Endothelial cell of umbilical vein (primary cell): ENCODE results near the gene TGFBI. TPM values are rescaled to one million over a fixed set of nuclear protein-coding genes. Genes with fewer than 3 reads are reported as not detected.

Experiments used
- BruUV-seq: library from RNA; stranded (reverse); fragments of 400-500 nt; replicated peaks from 2 replicates; lab custom pipeline; 2021; lab: Mats Ljungman, UMichigan
- CTCF ChIA-PET: fragments of 300-600, 350-600 bp; sonication (Branson Sonifier 250); formaldehyde crosslinking; loops from one replicate; lab custom pipeline; 2021; ENCODE audit warnings: antibody characterized with exemption, inconsistent platforms; lab: Charles Lee
- POLR2A ChIA-PET: fragments of 300-600, 350-600 bp; sonication (Branson Sonifier 250); formaldehyde crosslinking; loops from one replicate; lab custom pipeline; 2021; ENCODE audit warnings: antibody characterized with exemption, inconsistent platforms; lab: Charles Lee
- DNase-seq: peaks from one replicate; pipeline ENCODE4 v3.0.0-alpha.2; 2011; ENCODE audit warnings: low read depth, low spot score
- FAIRE-seq: peaks from 2 replicates; lab custom pipeline; 2011; peaks lifted over from hg19 to GRCh38; lab: Jason Lieb, UNC
- H2AFZ ChIP-seq: 2 replicates; pipeline ENCODE4 v1.6.0; 2012; ENCODE audit warnings: low read depth, low read length, control low read depth, inconsistent platforms
- H3K27ac ChIP-seq: 2 replicates; pipeline ENCODE4 v1.5.1; 2011; ENCODE audit warnings: low read depth, mild to moderate bottlenecking, control low read depth, low read length, moderate library complexity; ENCODE audit not compliant: insufficient read depth
- H3K27me3 ChIP-seq, 2 experiments: 2 replicates each; pipeline versions ENCODE4 v1.6.0 to v1.6.1; 2011; ENCODE audit warnings: low read length in 2 of 2, mixed read lengths in 1 of 2; ENCODE audit not compliant: control insufficient read depth in 2 of 2, insufficient read depth in 2 of 2
- H3K36me3 ChIP-seq, 2 experiments: 2 replicates in 1 of 2; 3 replicates in 1 of 2; pipeline ENCODE4 v1.5.1; 2011; ENCODE audit warnings: low read length in 2 of 2, mild to moderate bottlenecking in 1 of 2, moderate library complexity in 1 of 2; ENCODE audit not compliant: control insufficient read depth in 2 of 2, insufficient read depth in 2 of 2; ENCODE audit errors: extremely low read depth in 1 of 2
- H3K4me1 ChIP-seq: 3 replicates; pipeline ENCODE4 v1.5.1; 2011; ENCODE audit warnings: mild to moderate bottlenecking, low read length; ENCODE audit not compliant: control insufficient read depth, insufficient read depth; ENCODE audit errors: extremely low read depth
- H3K4me2 ChIP-seq: 2 replicates; pipeline ENCODE4 v1.6.1; 2011; ENCODE audit warnings: low read length, control low read depth, mixed read lengths; ENCODE audit not compliant: insufficient read depth
- H3K4me3 ChIP-seq, 3 experiments: fragments of 200-600 bp in 1 of 3; sonication (generic), shearing (Covaris generic) in 1 of 3; replicated peaks in 1 of 3; 2 replicates each; pipeline ENCODE4 v1.5.1; 2011 to 2016; ENCODE audit warnings: control low read depth in 3 of 3, low read length in 3 of 3, mild to moderate bottlenecking in 2 of 3, inconsistent platforms in 1 of 3, low read depth in 1 of 3, moderate library complexity in 1 of 3; ENCODE audit not compliant: insufficient read depth in 1 of 3
- H3K79me2 ChIP-seq: 2 replicates; pipeline ENCODE4 v1.6.0; 2012; ENCODE audit warnings: low read length, inconsistent platforms; ENCODE audit not compliant: control insufficient read depth, insufficient read depth
- H3K9ac ChIP-seq: replicated peaks from 2 replicates; pipeline ENCODE3; 2011; ENCODE audit warnings: low read length, control low read depth; ENCODE audit not compliant: insufficient read depth; ENCODE audit errors: extremely low read depth
- H3K9me1 ChIP-seq: replicated peaks from 3 replicates; pipeline ENCODE4 v1.6.0; 2011; ENCODE audit warnings: mild to moderate bottlenecking, low read length; ENCODE audit not compliant: control insufficient read depth, insufficient read depth; ENCODE audit errors: extremely low read depth
- H3K9me3 ChIP-seq: replicated peaks from 2 replicates; pipeline ENCODE4 v1.5.1; 2012; ENCODE audit warnings: low read length, inconsistent platforms; ENCODE audit not compliant: control insufficient read depth, insufficient read depth
- H4K20me1 ChIP-seq: replicated peaks from 2 replicates; pipeline ENCODE3; 2011; ENCODE audit warnings: mild to moderate bottlenecking, low read length; ENCODE audit not compliant: control insufficient read depth, insufficient read depth; ENCODE audit errors: extremely low read depth
- CTCF ChIP-seq, 2 donors: IDR thresholded peaks; 1 replicate in 1 of 2; 2 replicates in 1 of 2; pipeline ENCODE4 v1.5.1; 2011; ENCODE audit warnings: low read length in 2 of 2, mild to moderate bottlenecking in 2 of 2, moderate library complexity in 2 of 2, control low read depth in 1 of 2, inconsistent platforms in 1 of 2, low read depth in 1 of 2; ENCODE audit not compliant: insufficient read depth in 1 of 2; ENCODE audit errors: extremely low read depth in 1 of 2
- FOS ChIP-seq: IDR thresholded peaks from 2 replicates; pipeline ENCODE4 v1.6.1; 2011; ENCODE audit warnings: mild to moderate bottlenecking, low read length, moderate library complexity, borderline replicate concordance; ENCODE audit not compliant: insufficient read depth
- GATA2 ChIP-seq: IDR thresholded peaks from 2 replicates; pipeline ENCODE4 v1.7.0; 2011; ENCODE audit warnings: low read depth, mild to moderate bottlenecking, moderate library complexity, mixed read lengths, low read length; ENCODE audit not compliant: insufficient read length, insufficient read depth
- JUN ChIP-seq: IDR thresholded peaks from 2 replicates; pipeline ENCODE4 v1.6.1; 2011; ENCODE audit warnings: borderline replicate concordance, low read depth; ENCODE audit not compliant: insufficient read length, insufficient read depth
- MAX ChIP-seq: IDR thresholded peaks from 2 replicates; pipeline ENCODE4 v1.6.1; 2011; ENCODE audit not compliant: insufficient read depth, insufficient read length
- MYC ChIP-seq: IDR thresholded peaks from one replicate; pipeline ENCODE4 v1.6.1; 2011; ENCODE audit warnings: mild to moderate bottlenecking, low read depth, low read length
- POLR2A ChIP-seq: IDR thresholded peaks from 2 replicates; pipeline ENCODE4 v1.6.1; 2012; ENCODE audit warnings: low read depth, mild to moderate bottlenecking, control low read depth, low read length
- dilution Hi-C: fragments of 300-500 bp; cut with MboI; formaldehyde crosslinking; loops from one replicate; pipeline ENCODE4 v1.15.0; 2019; ENCODE audit warnings: low sequenced_read_pairs; ENCODE audit not compliant: extremely low pct_ligation_motif_present
- intact Hi-C: fragments of 100-400 bp; cut with micrococcal nuclease; formaldehyde crosslinking; loops from one replicate; pipeline ENCODE4 v1.10.0; 2022
- polyA plus RNA-seq, 4 experiments: library from polyadenylated mRNA; depleted of rRNA in 3 of 4; stranded (reverse) in 3 of 4; unstranded in 1 of 4; fragments of >200 nt; gene quantifications; 2 replicates each; pipeline versions ENCODE4 v1.2.1 to v1.2.3, GENCODE V29; 2011 to 2012; ENCODE audit warnings: missing spikeins in 1 of 4
- total RNA-seq: library from RNA; stranded (reverse); gene quantifications from 2 replicates; pipeline ENCODE4 v1.2.3, GENCODE V29; 2021

The TGFBI gene
- total and polyA plus RNA-seq, 2 donors (not counting 3 experiments of a cell fraction or from before 2014, with no cell fraction given): 6.5 to 18.9 TPM

GRCh38 chr5:136033234-136033633 is 4.4 kb downstream of the TGFBI start:
- no peaks in the 10 kb centered on the region for H3K9me1 ChIP-seq
- dilution Hi-C loops (no loop called here), intact Hi-C loops (no loop called here)
- H4K20me1 ChIP-seq: no peaks in the 10 kb centered on the region
- H3K36me3 ChIP-seq: no peaks in the 10 kb centered on the region
- no peak overlapping the region for H3K4me3 ChIP-seq
- FAIRE-seq (no peak), DNase-seq (no peak)
- no TSS peak for BruUV-seq
- no peak overlapping the region for H3K27ac ChIP-seq
- peaks cover 25% of the 10 kb centered on the region for H3K4me1 ChIP-seq
- H3K9me3 ChIP-seq: no peaks in the 10 kb centered on the region
- H3K4me2 ChIP-seq: no peak overlapping the region
- H3K27me3 ChIP-seq: no peaks in the 10 kb centered on the region
- no peak overlapping the region for H3K9ac ChIP-seq
- H3K79me2 ChIP-seq: no peaks in the 10 kb centered on the region
- POLR2A ChIA-PET: no interaction called here
- CTCF ChIA-PET: interaction anchor here (1.2 kb wide), 1 partner anchor 10 kb away, joined by 3 read pairs; no protein-coding TSS in a partner anchor
- no peak overlapping the region for H2AFZ ChIP-seq
- no peak for TF ChIP-seq MYC
- TF ChIP-seq GATA2: no peak
- no peak for TF ChIP-seq FOS
- no peak for TF ChIP-seq POLR2A
- TF ChIP-seq MAX: no peak
- TF ChIP-seq CTCF (IDR thresholded peaks at IDR 0.05; ENCODE audit: extremely low read depth in 1 of 2, insufficient read depth in 1 of 2, low read depth in 1 of 2, low read length in 2 of 2): no peak
- TF ChIP-seq JUN: no peak
